CD4-positive, alpha-beta T cell treated with Interleukin-4 for 1 hour (primary cell): ENCODE measurements around the gene WFDC9.
"Not testable (repeated sequence)": the region's sequence is repeated elsewhere in the genome, so short reads cannot be mapped to it uniquely, and the experiment has no call there.

Experiments
- DNase-seq, 2 donors: peaks; one replicate each; pipeline ENCODE4 v3.0.0-alpha.2; 2020 to 2022

WFDC9 gene

GRCh38 chr20:45631184-45631583 lies at the start of gene WFDC9:
TSS of gene WFDC9 (minus strand) at chr20:45631284. CDS start at chr20:45610181, 21,103 bp downstream.
- DNase-seq = no peak

- DNase-seq = no peak
Observed at GRCh38 chr20:45679650-45680049, 48.6 kb upstream of the WFDC9 start.

- no peak for DNase-seq
Observed at GRCh38 chr20:45672765-45673164, 41.7 kb upstream of the WFDC9 start.

- no peak for DNase-seq
Observed at GRCh38 chr20:45670139-45670538, 39.1 kb upstream of the WFDC9 start, which contains the start of gene WFDC11. TSS of gene WFDC11 (minus strand) at chr20:45670239. CDS start at chr20:45650600, 19,639 bp downstream.

GRCh38 chr20:45657038-45657437 lies 26.0 kb upstream of the WFDC9 start:
- DNase-seq = not testable (repeated sequence)

- DNase-seq = not testable (repeated sequence)
Observed at GRCh38 chr20:45651726-45652125, 20.6 kb upstream of the WFDC9 start.

- DNase-seq = no peak
Observed at GRCh38 chr20:45649312-45649863, 18.3 kb upstream of the WFDC9 start.

GRCh38 chr20:45647441-45648050 lies 16.5 kb upstream of the WFDC9 start:
- no peak for DNase-seq

- no peak for DNase-seq
Observed at GRCh38 chr20:45646875-45647274, 15.8 kb upstream of the WFDC9 start.

- DNase-seq = not testable (repeated sequence)
Observed at GRCh38 chr20:45645869-45646268, 14.8 kb upstream of the WFDC9 start.

GRCh38 chr20:45641076-45641475 lies 10.0 kb upstream of the WFDC9 start:
- DNase-seq = not testable (repeated sequence)

GRCh38 chr20:45639687-45640086 lies 8.6 kb upstream of the WFDC9 start:
- no peak for DNase-seq

- no peak for DNase-seq
Observed at GRCh38 chr20:45636513-45636912, 5.4 kb upstream of the WFDC9 start.

GRCh38 chr20:45630371-45630770 lies 713 bp downstream of the WFDC9 start:
- no peak for DNase-seq

GRCh38 chr20:45629496-45630100 lies 1.5 kb downstream of the WFDC9 start, which contains the start of gene WFDC10A:
TSS of gene WFDC10A (plus strand) at chr20:45629739. CDS start at chr20:45629814, 75 bp downstream.
- DNase-seq = peak; percentile 31 to 36

GRCh38 chr20:45626540-45626939 lies 4.5 kb downstream of the WFDC9 start:
- no peak for DNase-seq

- DNase-seq = no peak
Observed at GRCh38 chr20:45621593-45621992, 9.5 kb downstream of the WFDC9 start.

GRCh38 chr20:45617591-45617990 lies 13.5 kb downstream of the WFDC9 start:
- no peak for DNase-seq

GRCh38 chr20:45612314-45612713 lies 18.8 kb downstream of the WFDC9 start:
- no peak for DNase-seq

GRCh38 chr20:45611054-45611453 lies 20.0 kb downstream of the WFDC9 start:
- no peak for DNase-seq

GRCh38 chr20:45607810-45608209 lies 23.3 kb downstream of the WFDC9 start:
- no peak for DNase-seq

- DNase-seq = no peak
Observed at GRCh38 chr20:45595235-45595634, 35.8 kb downstream of the WFDC9 start.

- DNase-seq = no peak
Observed at GRCh38 chr20:45593498-45593897, 37.6 kb downstream of the WFDC9 start.

GRCh38 chr20:45592574-45593189 lies 38.4 kb downstream of the WFDC9 start:
- DNase-seq = peak; percentile 12 to 37
